ENCODE data around the gene GPR150.

The GPR150 gene

GRCh38 chr5:95620030-95620869, at the start of gene GPR150:
TSS of gene GPR150 (plus strand) at chr5:95620087. CDS start at chr5:95620276, 189 bp downstream.
- Histone ChIP-seq H3K9ac (ENCODE audit: low read depth, low read length) (peak within 1 kb of the TSS; percentile 50), H3K4me1 (ENCODE audit: insufficient read depth, low read length) (no peaks in the 10 kb centered on the region), H3K9me3 (ENCODE audit: control insufficient read depth, insufficient read depth, low read length) (no peaks in the 10 kb centered on the region), H3K36me3 (ENCODE audit: insufficient read depth, low read length) (no peaks in the 10 kb centered on the region)

DNA sequence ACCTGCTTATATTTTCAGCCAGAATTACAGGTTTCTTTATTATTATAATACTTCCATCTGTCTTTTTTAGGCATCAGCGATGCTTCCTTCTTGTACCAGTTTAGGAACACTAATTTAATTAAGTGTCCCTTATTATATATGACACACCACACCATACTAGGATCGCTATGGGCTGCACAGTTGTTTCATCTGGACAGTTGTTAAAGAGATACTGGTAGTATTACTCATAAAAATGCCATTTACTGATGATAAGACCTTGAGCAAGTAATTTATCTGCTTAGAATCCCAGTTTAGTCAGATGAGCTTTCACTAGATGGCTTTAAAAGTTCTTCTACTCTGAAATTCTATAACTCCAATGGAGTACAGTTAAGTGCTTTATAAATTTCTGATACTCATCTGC, 47.9 kb upstream of the GPR150 start:
- Histone ChIP-seq H3K9ac (ENCODE audit: low read depth, low read length) (no peak overlapping the region), H3K36me3 (ENCODE audit: insufficient read depth, low read length) (no peaks in the 10 kb centered on the region), H3K4me1 (ENCODE audit: insufficient read depth, low read length) (no peaks in the 10 kb centered on the region), H3K9me3 (ENCODE audit: control insufficient read depth, insufficient read depth, low read length) (no peaks in the 10 kb centered on the region)

DNA sequence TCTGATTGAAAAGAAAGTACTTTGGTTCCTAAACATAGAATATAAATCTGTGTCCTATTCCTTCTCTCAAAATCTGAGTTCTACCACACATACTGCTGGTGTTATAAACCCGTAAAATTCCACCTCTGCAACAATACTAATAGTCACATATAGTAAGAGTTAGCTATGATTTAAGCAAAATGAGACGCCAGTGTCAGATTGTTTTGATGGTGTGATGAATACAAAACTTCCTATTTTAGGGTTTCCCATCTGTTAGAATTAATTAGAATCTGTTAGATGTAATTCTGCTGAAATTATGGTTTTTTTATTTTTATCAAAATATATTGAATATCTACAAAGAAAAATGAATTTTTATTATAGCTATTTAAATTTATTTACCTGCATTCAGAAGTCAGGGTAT, 38.3 kb upstream of the GPR150 start:
- Histone ChIP-seq H3K9me3 (ENCODE audit: control insufficient read depth, insufficient read depth, low read length) (no peaks in the 10 kb centered on the region), H3K4me1 (ENCODE audit: insufficient read depth, low read length) (no peaks in the 10 kb centered on the region), H3K36me3 (ENCODE audit: insufficient read depth, low read length) (no peaks in the 10 kb centered on the region), H3K9ac (ENCODE audit: low read depth, low read length) (no peak overlapping the region)

DNA sequence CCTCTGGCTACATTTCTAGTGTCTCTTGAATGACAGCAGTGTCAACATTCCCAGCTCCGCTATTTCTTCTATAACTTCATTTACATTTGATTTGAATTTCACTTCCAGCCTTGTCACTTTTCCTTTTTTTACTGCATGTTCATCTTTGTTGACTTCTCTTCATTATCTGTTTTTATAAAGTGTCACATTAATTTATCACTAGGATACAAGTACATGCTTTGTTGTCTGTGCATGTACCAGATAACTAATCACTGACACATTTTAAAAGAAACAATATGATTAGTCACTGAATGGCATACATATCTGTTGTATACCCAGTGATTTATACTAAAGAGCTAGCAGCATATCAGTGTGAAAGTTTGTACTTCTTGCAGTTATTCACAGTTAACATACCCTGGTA, 35.9 kb upstream of the GPR150 start:
- Histone ChIP-seq H3K9ac (ENCODE audit: low read depth, low read length) (no peak overlapping the region), H3K9me3 (ENCODE audit: control insufficient read depth, insufficient read depth, low read length) (no peaks in the 10 kb centered on the region), H3K4me1 (ENCODE audit: insufficient read depth, low read length) (no peaks in the 10 kb centered on the region), H3K36me3 (ENCODE audit: insufficient read depth, low read length) (no peaks in the 10 kb centered on the region)

GRCh38 chr5:95590880-95591279, 29.0 kb upstream of the GPR150 start:
- peaks cover 6% of the 10 kb centered on the region; the same call in 1 of the 2 replicates for H3K4me1 ChIP-seq (ENCODE audit: insufficient read depth, low read length)
- no peaks in the 10 kb centered on the region; the same call in 1 of the 2 replicates for H3K36me3 ChIP-seq (ENCODE audit: insufficient read depth, low read length)
- no peak overlapping the region for H3K9ac ChIP-seq (ENCODE audit: low read depth, low read length)
- H3K9me3 ChIP-seq (ENCODE audit: control insufficient read depth, insufficient read depth, low read length) = no peaks in the 10 kb centered on the region

- Histone ChIP-seq H3K9ac (ENCODE audit: low read depth, low read length) (no peak overlapping the region), H3K4me1 (ENCODE audit: insufficient read depth, low read length) (peaks cover 6% of the 10 kb centered on the region; the same call in 1 of the 2 replicates), H3K9me3 (ENCODE audit: control insufficient read depth, insufficient read depth, low read length) (no peaks in the 10 kb centered on the region), H3K36me3 (ENCODE audit: insufficient read depth, low read length) (no peaks in the 10 kb centered on the region; the same call in 1 of the 2 replicates)
Observed at GRCh38 chr5:95591490-95591901, 28.4 kb upstream of the GPR150 start.

- H3K36me3 ChIP-seq (ENCODE audit: insufficient read depth, low read length) = no peaks in the 10 kb centered on the region; the same call in 1 of the 2 replicates
- H3K9ac ChIP-seq (ENCODE audit: low read depth, low read length) = no peak overlapping the region
- no peaks in the 10 kb centered on the region for H3K9me3 ChIP-seq (ENCODE audit: control insufficient read depth, insufficient read depth, low read length)
- 0 out of 2 replicates have a peak, but pooled peaks cover 4% of the 10 kb centered on the region for H3K4me1 ChIP-seq (ENCODE audit: insufficient read depth, low read length)
Observed at GRCh38 chr5:95595289-95595931, 24.5 kb upstream of the GPR150 start.

DNA sequence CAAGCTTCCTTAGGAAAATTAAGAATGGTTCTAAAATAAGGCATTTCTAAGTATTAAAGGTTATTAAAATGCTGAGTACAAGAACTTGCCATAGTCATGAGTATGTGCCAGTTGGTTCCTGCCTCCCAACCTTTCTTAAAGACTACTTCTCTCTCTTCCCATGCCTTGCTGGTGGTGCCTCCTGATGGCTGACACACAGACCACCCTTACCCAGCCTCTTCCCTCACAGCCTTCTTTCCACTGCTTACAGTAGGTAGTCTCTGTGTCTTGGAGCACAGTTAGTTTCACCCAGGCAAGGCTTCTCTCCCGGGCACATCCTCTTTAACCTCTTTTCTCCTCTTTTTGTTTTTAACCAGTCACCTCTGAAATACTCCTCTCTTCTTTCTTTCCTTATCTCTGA, 20.6 kb upstream of the GPR150 start:
- H3K9ac ChIP-seq (ENCODE audit: low read depth, low read length) = no peak overlapping the region
- H3K36me3 ChIP-seq (ENCODE audit: insufficient read depth, low read length) = no peaks in the 10 kb centered on the region
- no peaks in the 10 kb centered on the region for H3K9me3 ChIP-seq (ENCODE audit: control insufficient read depth, insufficient read depth, low read length)
- H3K4me1 ChIP-seq (ENCODE audit: insufficient read depth, low read length) = no peaks in the 10 kb centered on the region

GRCh38 chr5:95600557-95600956, 19.3 kb upstream of the GPR150 start:
- no peaks in the 10 kb centered on the region for H3K36me3 ChIP-seq (ENCODE audit: insufficient read depth, low read length)
- H3K9ac ChIP-seq (ENCODE audit: low read depth, low read length) = no peak overlapping the region
- H3K9me3 ChIP-seq (ENCODE audit: control insufficient read depth, insufficient read depth, low read length) = no peaks in the 10 kb centered on the region
- H3K4me1 ChIP-seq (ENCODE audit: insufficient read depth, low read length) = no peaks in the 10 kb centered on the region

GRCh38 chr5:95605786-95606185, 14.1 kb upstream of the GPR150 start:
- no peaks in the 10 kb centered on the region for H3K4me1 ChIP-seq (ENCODE audit: insufficient read depth, low read length)
- no peaks in the 10 kb centered on the region for H3K9me3 ChIP-seq (ENCODE audit: control insufficient read depth, insufficient read depth, low read length)
- H3K36me3 ChIP-seq (ENCODE audit: insufficient read depth, low read length) = no peaks in the 10 kb centered on the region
- no peak overlapping the region for H3K9ac ChIP-seq (ENCODE audit: low read depth, low read length)

- H3K9ac ChIP-seq (ENCODE audit: low read depth, low read length) = no peak overlapping the region
- H3K4me1 ChIP-seq (ENCODE audit: insufficient read depth, low read length) = no peaks in the 10 kb centered on the region
- no peaks in the 10 kb centered on the region for H3K9me3 ChIP-seq (ENCODE audit: control insufficient read depth, insufficient read depth, low read length)
- no peaks in the 10 kb centered on the region for H3K36me3 ChIP-seq (ENCODE audit: insufficient read depth, low read length)
Observed at GRCh38 chr5:95606419-95606818, 13.5 kb upstream of the GPR150 start.

DNA sequence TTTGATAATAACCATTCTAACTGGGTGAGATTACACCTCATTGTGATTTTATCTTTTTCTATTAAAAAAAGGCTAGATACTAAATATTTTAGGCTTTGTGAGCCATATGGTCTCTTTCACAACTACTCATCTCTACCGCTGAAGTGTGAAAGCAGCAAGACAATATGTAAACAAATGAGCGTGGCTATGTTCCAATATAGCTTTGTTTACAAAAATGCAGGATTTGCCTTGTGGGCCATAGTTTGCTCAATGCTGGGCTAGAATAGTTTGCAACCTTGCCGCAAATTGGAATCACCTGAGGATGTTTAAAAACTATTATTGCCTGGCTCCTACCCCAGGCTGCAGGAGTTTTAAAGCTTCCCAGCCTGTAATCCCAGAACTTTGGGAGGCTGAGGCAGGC, 10.2 kb upstream of the GPR150 start:
- Histone ChIP-seq H3K9ac (ENCODE audit: low read depth, low read length) (no peak overlapping the region), H3K36me3 (ENCODE audit: insufficient read depth, low read length) (no peaks in the 10 kb centered on the region), H3K4me1 (ENCODE audit: insufficient read depth, low read length) (no peaks in the 10 kb centered on the region), H3K9me3 (ENCODE audit: control insufficient read depth, insufficient read depth, low read length) (no peaks in the 10 kb centered on the region; the same call in 1 of the 2 replicates)

GRCh38 chr5:95610546-95610945, 9.3 kb upstream of the GPR150 start:
- no peak overlapping the region for H3K9ac ChIP-seq (ENCODE audit: low read depth, low read length)
- no peaks in the 10 kb centered on the region for H3K4me1 ChIP-seq (ENCODE audit: insufficient read depth, low read length)
- H3K9me3 ChIP-seq (ENCODE audit: control insufficient read depth, insufficient read depth, low read length) = no peaks in the 10 kb centered on the region; the same call in 1 of the 2 replicates
- no peaks in the 10 kb centered on the region for H3K36me3 ChIP-seq (ENCODE audit: insufficient read depth, low read length)

- Histone ChIP-seq H3K36me3 (ENCODE audit: insufficient read depth, low read length) (no peaks in the 10 kb centered on the region), H3K4me1 (ENCODE audit: insufficient read depth, low read length) (no peaks in the 10 kb centered on the region), H3K9ac (ENCODE audit: low read depth, low read length) (no peak overlapping the region), H3K9me3 (ENCODE audit: control insufficient read depth, insufficient read depth, low read length) (no peaks in the 10 kb centered on the region; the same call in 1 of the 2 replicates)
Observed at GRCh38 chr5:95611396-95611795, 8.5 kb upstream of the GPR150 start.

DNA sequence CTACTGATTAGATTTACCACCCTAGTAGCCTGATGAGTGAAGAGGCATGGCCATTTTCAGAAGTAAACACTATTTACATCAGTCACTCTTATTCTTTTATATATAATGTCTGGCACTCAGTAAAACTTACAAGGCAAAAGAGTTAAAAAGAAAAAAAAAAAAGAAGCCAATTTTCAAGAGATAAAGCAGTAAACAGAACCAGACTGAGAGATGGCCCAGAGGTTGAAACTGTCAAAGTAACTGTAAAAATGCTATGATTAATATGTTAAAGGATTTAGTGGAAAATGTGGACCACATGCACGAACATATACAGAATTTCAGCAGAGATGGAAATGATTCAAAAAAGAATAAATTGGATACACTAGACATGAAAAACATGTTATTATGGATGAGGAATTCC, 6.4 kb upstream of the GPR150 start:
- H3K4me1 ChIP-seq (ENCODE audit: insufficient read depth, low read length) = no peaks in the 10 kb centered on the region
- no peaks in the 10 kb centered on the region; the same call in 1 of the 2 replicates for H3K9me3 ChIP-seq (ENCODE audit: control insufficient read depth, insufficient read depth, low read length)
- no peaks in the 10 kb centered on the region for H3K36me3 ChIP-seq (ENCODE audit: insufficient read depth, low read length)
- H3K9ac ChIP-seq (ENCODE audit: low read depth, low read length) = no peak overlapping the region
